ENCODE data around the gene INPP4A.
A peak's percentile ranks its signal among the peaks of the same experiment; 100 is the strongest.

The INPP4A gene

GRCh38 chr2:98569197-98569793 lies 124.6 kb downstream of the INPP4A start:
- H3K36me3 ChIP-seq (ENCODE audit: low read depth): peaks cover 16% of the 10 kb centered on the region; the same call in 1 of the 2 replicates
- TF ChIP-seq, protein P1, sequence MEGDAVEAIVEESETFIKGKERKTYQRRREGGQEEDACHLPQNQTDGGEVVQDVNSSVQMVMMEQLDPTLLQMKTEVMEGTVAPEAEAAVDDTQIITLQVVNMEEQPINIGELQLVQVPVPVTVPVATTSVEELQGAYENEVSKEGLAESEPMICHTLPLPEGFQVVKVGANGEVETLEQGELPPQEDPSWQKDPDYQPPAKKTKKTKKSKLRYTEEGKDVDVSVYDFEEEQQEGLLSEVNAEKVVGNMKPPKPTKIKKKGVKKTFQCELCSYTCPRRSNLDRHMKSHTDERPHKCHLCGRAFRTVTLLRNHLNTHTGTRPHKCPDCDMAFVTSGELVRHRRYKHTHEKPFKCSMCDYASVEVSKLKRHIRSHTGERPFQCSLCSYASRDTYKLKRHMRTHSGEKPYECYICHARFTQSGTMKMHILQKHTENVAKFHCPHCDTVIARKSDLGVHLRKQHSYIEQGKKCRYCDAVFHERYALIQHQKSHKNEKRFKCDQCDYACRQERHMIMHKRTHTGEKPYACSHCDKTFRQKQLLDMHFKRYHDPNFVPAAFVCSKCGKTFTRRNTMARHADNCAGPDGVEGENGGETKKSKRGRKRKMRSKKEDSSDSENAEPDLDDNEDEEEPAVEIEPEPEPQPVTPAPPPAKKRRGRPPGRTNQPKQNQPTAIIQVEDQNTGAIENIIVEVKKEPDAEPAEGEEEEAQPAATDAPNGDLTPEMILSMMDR (IDR thresholded peaks at IDR 0.05; ENCODE audit: poor library complexity, severe bottlenecking): peak; percentile 56
- no peak overlapping the region for H3K27ac ChIP-seq (ENCODE audit: poor library complexity, severe bottlenecking)
- H3K9me3 ChIP-seq (ENCODE audit: severe bottlenecking): no peaks in the 10 kb centered on the region
- DNase-seq (ENCODE audit: low spot score) (no peak), ATAC-seq (ENCODE audit: low read depth) (no peak)
- H3K4me3 ChIP-seq (ENCODE audit: severe bottlenecking): no peak overlapping the region
- H3K4me1 ChIP-seq (ENCODE audit: insufficient read depth, poor library complexity, severe bottlenecking): no peaks in the 10 kb centered on the region
- no peaks in the 10 kb centered on the region for H3K27me3 ChIP-seq (ENCODE audit: insufficient read depth, poor library complexity, severe bottlenecking)

- Histone ChIP-seq H3K4me1 (ENCODE audit: insufficient read depth, poor library complexity, severe bottlenecking) (no peaks in the 10 kb centered on the region), H3K27ac (ENCODE audit: poor library complexity, severe bottlenecking) (no peak overlapping the region), H3K36me3 (ENCODE audit: low read depth) (peaks cover 13% of the 10 kb centered on the region; the same call in 1 of the 2 replicates), H3K9me3 (ENCODE audit: severe bottlenecking) (no peaks in the 10 kb centered on the region), H3K27me3 (ENCODE audit: insufficient read depth, poor library complexity, severe bottlenecking) (no peaks in the 10 kb centered on the region), H3K4me3 (ENCODE audit: severe bottlenecking) (no peak overlapping the region)
- no peak for ATAC-seq (ENCODE audit: low read depth)
- TF ChIP-seq, protein P1 (IDR thresholded peaks at IDR 0.05; ENCODE audit: poor library complexity, severe bottlenecking): no peak
- DNase-seq (ENCODE audit: low spot score): no peak
Measured at GRCh38 chr2:98569915-98570314, 125.3 kb downstream of the INPP4A start.

GRCh38 chr2:98570356-98570755 lies 125.7 kb downstream of the INPP4A start:
- Histone ChIP-seq H3K27me3 (ENCODE audit: insufficient read depth, poor library complexity, severe bottlenecking) (no peaks in the 10 kb centered on the region), H3K4me1 (ENCODE audit: insufficient read depth, poor library complexity, severe bottlenecking) (no peaks in the 10 kb centered on the region), H3K36me3 (ENCODE audit: low read depth) (peaks cover 9% of the 10 kb centered on the region; the same call in 1 of the 2 replicates), H3K9me3 (ENCODE audit: severe bottlenecking) (no peaks in the 10 kb centered on the region), H3K4me3 (ENCODE audit: severe bottlenecking) (no peak overlapping the region), H3K27ac (ENCODE audit: poor library complexity, severe bottlenecking) (no peak overlapping the region)
- DNase-seq (ENCODE audit: low spot score) (no peak), ATAC-seq (ENCODE audit: low read depth) (no peak)
- TF ChIP-seq, protein P1 (IDR thresholded peaks at IDR 0.05; ENCODE audit: poor library complexity, severe bottlenecking): no peak

GRCh38 chr2:98571121-98571701 lies 126.6 kb downstream of the INPP4A start:
- H3K9me3 ChIP-seq (ENCODE audit: severe bottlenecking): no peaks in the 10 kb centered on the region
- ATAC-seq (ENCODE audit: low read depth) (no peak), DNase-seq (ENCODE audit: low spot score) (no peak)
- no peak overlapping the region for H3K4me3 ChIP-seq (ENCODE audit: severe bottlenecking)
- TF ChIP-seq, protein P1 (IDR thresholded peaks at IDR 0.05; ENCODE audit: poor library complexity, severe bottlenecking): no peak
- H3K27ac ChIP-seq (ENCODE audit: poor library complexity, severe bottlenecking): no peak overlapping the region
- H3K36me3 ChIP-seq (ENCODE audit: low read depth): 0 out of 2 replicates have a peak, but pooled peaks cover 7% of the 10 kb centered on the region
- H3K27me3 ChIP-seq (ENCODE audit: insufficient read depth, poor library complexity, severe bottlenecking): no peaks in the 10 kb centered on the region
- no peaks in the 10 kb centered on the region for H3K4me1 ChIP-seq (ENCODE audit: insufficient read depth, poor library complexity, severe bottlenecking)

- no peak overlapping the region for H3K27ac ChIP-seq (ENCODE audit: poor library complexity, severe bottlenecking)
- ATAC-seq (ENCODE audit: low read depth): no peak
Measured at GRCh38 chr2:98571796-98572195, 127.1 kb downstream of the INPP4A start.

More at GRCh38 chr2:98571796-98572195, 127.1 kb downstream of the INPP4A start:
- Histone ChIP-seq H3K4me1 (ENCODE audit: insufficient read depth, poor library complexity, severe bottlenecking) (no peaks in the 10 kb centered on the region), H3K27me3 (ENCODE audit: insufficient read depth, poor library complexity, severe bottlenecking) (no peaks in the 10 kb centered on the region), H3K4me3 (ENCODE audit: severe bottlenecking) (no peak overlapping the region), H3K9me3 (ENCODE audit: severe bottlenecking) (no peaks in the 10 kb centered on the region), H3K36me3 (ENCODE audit: low read depth) (0 out of 2 replicates have a peak, but pooled peaks cover 7% of the 10 kb centered on the region)
- DNase-seq (ENCODE audit: low spot score): no peak
- TF ChIP-seq, protein P1 (IDR thresholded peaks at IDR 0.05; ENCODE audit: poor library complexity, severe bottlenecking): no peak

Data from RWPE2 (cell line).